Astrocyte (in vitro differentiated cells and primary cell): ENCODE measurements around the gene GPR27. TPM values are rescaled to one million over a fixed set of nuclear protein-coding genes. Genes with fewer than 3 reads are reported as not detected.

Experiments
- DNase-seq: peaks from one replicate; pipeline ENCODE4 v3.0.0-alpha.2; 2010; ENCODE audit warnings: low read depth
- FAIRE-seq: peaks from 2 replicates; lab custom pipeline; 2011; peaks lifted over from hg19 to GRCh38; lab: Jason Lieb, UNC
- H2AFZ ChIP-seq: 2 replicates; pipeline ENCODE4 v1.6.0; 2012; ENCODE audit warnings: low read depth, low read length, inconsistent platforms
- H3K27ac ChIP-seq: 2 replicates; pipeline ENCODE4 v1.5.1; 2011; ENCODE audit warnings: low read depth, low read length, inconsistent platforms
- H3K27me3 ChIP-seq: 2 replicates; pipeline ENCODE4 v1.6.0; 2011; ENCODE audit warnings: low read length, inconsistent platforms; ENCODE audit not compliant: insufficient read depth
- H3K36me3 ChIP-seq: 2 replicates; pipeline ENCODE4 v1.5.1; 2011; ENCODE audit warnings: low read length, inconsistent platforms; ENCODE audit not compliant: insufficient read depth
- H3K4me1 ChIP-seq: 2 replicates; pipeline ENCODE4 v1.5.1; 2011; ENCODE audit warnings: low read length, inconsistent platforms; ENCODE audit not compliant: insufficient read depth
- H3K4me2 ChIP-seq: 2 replicates; pipeline ENCODE4 v1.6.0; 2012; ENCODE audit warnings: low read length, inconsistent platforms
- H3K4me3 ChIP-seq: 2 replicates; pipeline ENCODE4 v1.5.1; 2011; ENCODE audit warnings: low read depth, mild to moderate bottlenecking, low read length, inconsistent platforms; ENCODE audit not compliant: insufficient read depth
- H3K79me2 ChIP-seq: 2 replicates; pipeline ENCODE4 v1.6.0; 2012; ENCODE audit warnings: mild to moderate bottlenecking, low read length, inconsistent platforms; ENCODE audit not compliant: insufficient read depth
- H3K9ac ChIP-seq: 2 replicates; pipeline ENCODE4 v1.6.0; 2012; ENCODE audit warnings: mild to moderate bottlenecking, low read length, inconsistent platforms
- H3K9me3 ChIP-seq: 2 replicates; pipeline ENCODE4 v1.5.1; 2012; ENCODE audit warnings: low read depth, mild to moderate bottlenecking, low read length, inconsistent platforms; ENCODE audit not compliant: insufficient read depth
- H4K20me1 ChIP-seq: 2 replicates; pipeline ENCODE4 v1.6.0; 2012; ENCODE audit warnings: low read length, inconsistent platforms; ENCODE audit not compliant: insufficient read depth
- H3K27ac Mint-ChIP-seq: one replicate; pipeline ENCODE4 v1.8.0; 2021; ENCODE audit warnings: mild to moderate bottlenecking, mixed read lengths; ENCODE audit not compliant: unreplicated experiment
- H3K27me3 Mint-ChIP-seq: one replicate; pipeline ENCODE4 v1.8.0; 2021; ENCODE audit warnings: low read depth, mixed read lengths; ENCODE audit not compliant: unreplicated experiment
- H3K36me3 Mint-ChIP-seq: one replicate; pipeline ENCODE4 v1.8.0; 2021; ENCODE audit warnings: low read depth, mixed read lengths; ENCODE audit not compliant: unreplicated experiment
- H3K4me1 Mint-ChIP-seq: one replicate; pipeline ENCODE4 v1.8.0; 2021; ENCODE audit warnings: low read depth, mixed read lengths; ENCODE audit not compliant: unreplicated experiment
- H3K4me3 Mint-ChIP-seq: one replicate; pipeline ENCODE4 v1.8.0; 2021; ENCODE audit warnings: mild to moderate bottlenecking, moderate library complexity, mixed read lengths; ENCODE audit not compliant: unreplicated experiment
- H3K9me3 Mint-ChIP-seq: one replicate; pipeline ENCODE4 v1.8.0; 2021; ENCODE audit warnings: mild to moderate bottlenecking, mixed read lengths; ENCODE audit not compliant: unreplicated experiment
- CTCF ChIP-seq: IDR thresholded peaks from 2 replicates; pipeline ENCODE4 v1.5.1; 2011; ENCODE audit warnings: low read depth, mild to moderate bottlenecking, inconsistent platforms, low read length, moderate library complexity; ENCODE audit not compliant: insufficient read depth
- EZH2 ChIP-seq: IDR thresholded peaks from 2 replicates; pipeline ENCODE4 v1.6.1; 2012; ENCODE audit warnings: mild to moderate bottlenecking, low read length, inconsistent platforms; ENCODE audit not compliant: insufficient read depth
- total RNA-seq: library from RNA; stranded (reverse); gene quantifications from 2 replicates; pipeline ENCODE4 v1.2.1, GENCODE V29; 2021

The GPR27 gene
- total RNA-seq, 1 donor from 2014 or later = 2.9 TPM

- Histone ChIP-seq H3K9ac (no peak overlapping the region), H4K20me1 (no peaks in the 10 kb centered on the region), H3K27ac (no peak overlapping the region), H3K4me1 (no peaks in the 10 kb centered on the region), H3K79me2 (no peaks in the 10 kb centered on the region), H3K27me3 (peaks cover 2% of the 10 kb centered on the region), H3K36me3 (no peaks in the 10 kb centered on the region), H3K4me3 (no peak overlapping the region), H3K4me2 (no peak overlapping the region), H2AFZ (no peak overlapping the region), H3K9me3 (no peaks in the 10 kb centered on the region)
- no peak overlapping the region for H3K4me3 Mint-ChIP-seq
- no peaks in the 10 kb centered on the region for H3K9me3 Mint-ChIP-seq
- H3K27ac Mint-ChIP-seq = no peak overlapping the region
- peaks cover 4% of the 10 kb centered on the region for H3K27me3 Mint-ChIP-seq
- no peaks in the 10 kb centered on the region for H3K4me1 Mint-ChIP-seq
- no peak for FAIRE-seq
- TF ChIP-seq CTCF (no peak), EZH2 (no peak)
- H3K36me3 Mint-ChIP-seq = no peaks in the 10 kb centered on the region
- DNase-seq = no peak
These were observed 51.5 kb downstream of the GPR27 start for GRCh38 chr3:71805199-71805598.

GRCh38 chr3:71805691-71806090 is 52.0 kb downstream of the GPR27 start:
- Histone ChIP-seq H3K4me1 (no peaks in the 10 kb centered on the region), H3K27me3 (no peaks in the 10 kb centered on the region), H2AFZ (no peak overlapping the region), H4K20me1 (no peaks in the 10 kb centered on the region), H3K4me2 (no peak overlapping the region), H3K79me2 (no peaks in the 10 kb centered on the region), H3K27ac (no peak overlapping the region), H3K9ac (no peak overlapping the region), H3K36me3 (no peaks in the 10 kb centered on the region), H3K4me3 (no peak overlapping the region), H3K9me3 (no peaks in the 10 kb centered on the region)
- H3K36me3 Mint-ChIP-seq = no peaks in the 10 kb centered on the region
- no peak for DNase-seq
- FAIRE-seq = no peak
- TF ChIP-seq EZH2 = no peak
- peaks cover 4% of the 10 kb centered on the region for H3K27me3 Mint-ChIP-seq
- no peak overlapping the region for H3K4me3 Mint-ChIP-seq
- H3K27ac Mint-ChIP-seq = no peak overlapping the region
- no peaks in the 10 kb centered on the region for H3K4me1 Mint-ChIP-seq
- H3K9me3 Mint-ChIP-seq = no peaks in the 10 kb centered on the region

Other genes with a start within 250 kb of the GPR27 start
- gene FOXP1, start 170.1 kb upstream of the GPR27 start, total RNA-seq = 107 and 124 TPM in 2 replicates
- gene EIF4E3, start 28.5 kb upstream of the GPR27 start, total RNA-seq = 3.5 and 4.2 TPM in 2 replicates
- gene PROK2, start 31.3 kb downstream of the GPR27 start, total RNA-seq = not detected in 2 replicates